ENCODE data around the gene S100A13.
A peak's percentile ranks its signal among the peaks of the same experiment; 100 is the strongest.
"Not testable (repeated sequence)": the region's sequence is repeated elsewhere in the genome, so short reads cannot be mapped to it uniquely, and the experiment has no call there.

S100A13 gene

GRCh38 chr1:153585006-153585405, 42.3 kb downstream of the S100A13 start:
- no peak overlapping the region for H3K4me3 Mint-ChIP-seq
- H3K27ac Mint-ChIP-seq: no peak overlapping the region
- H3K36me3 Mint-ChIP-seq (ENCODE audit: low read depth): no peaks in the 10 kb centered on the region
- ATAC-seq (no peak), DNase-seq (no peak)
- H3K27me3 Mint-ChIP-seq: no peaks in the 10 kb centered on the region
- no peaks in the 10 kb centered on the region for H3K4me1 Mint-ChIP-seq
- H3K9me3 Mint-ChIP-seq: no peaks in the 10 kb centered on the region

- ATAC-seq (no peak), DNase-seq (no peak)
- Mint-ChIP-seq H3K4me3 (no peak overlapping the region), H3K4me1 (no peaks in the 10 kb centered on the region), H3K9me3 (no peaks in the 10 kb centered on the region), H3K36me3 (ENCODE audit: low read depth) (no peaks in the 10 kb centered on the region), H3K27ac (no peak overlapping the region), H3K27me3 (peaks cover 4% of the 10 kb centered on the region)
Observed at GRCh38 chr1:153583976-153584375, 43.3 kb downstream of the S100A13 start.

GRCh38 chr1:153583514-153583913, 43.8 kb downstream of the S100A13 start:
- H3K9me3 Mint-ChIP-seq; ATAC-seq; H3K4me3 Mint-ChIP-seq; H3K27me3 Mint-ChIP-seq; H3K4me1 Mint-ChIP-seq; DNase-seq; H3K27ac Mint-ChIP-seq; H3K36me3 Mint-ChIP-seq (ENCODE audit: low read depth): not testable (repeated sequence)

- not testable (repeated sequence) for H3K36me3 Mint-ChIP-seq (ENCODE audit: low read depth); H3K27ac Mint-ChIP-seq; ATAC-seq; H3K9me3 Mint-ChIP-seq; H3K4me3 Mint-ChIP-seq; DNase-seq; H3K4me1 Mint-ChIP-seq; H3K27me3 Mint-ChIP-seq
Observed at GRCh38 chr1:153582836-153583235, 44.5 kb downstream of the S100A13 start.

- Mint-ChIP-seq H3K36me3 (ENCODE audit: low read depth) (no peaks in the 10 kb centered on the region), H3K4me3 (no peak overlapping the region), H3K27me3 (peaks cover 17% of the 10 kb centered on the region), H3K4me1 (peaks cover 2% of the 10 kb centered on the region), H3K9me3 (no peaks in the 10 kb centered on the region), H3K27ac (no peak overlapping the region)
- DNase-seq (no peak), ATAC-seq (no peak)
Observed at GRCh38 chr1:153578936-153579335, 48.4 kb downstream of the S100A13 start.

DNA sequence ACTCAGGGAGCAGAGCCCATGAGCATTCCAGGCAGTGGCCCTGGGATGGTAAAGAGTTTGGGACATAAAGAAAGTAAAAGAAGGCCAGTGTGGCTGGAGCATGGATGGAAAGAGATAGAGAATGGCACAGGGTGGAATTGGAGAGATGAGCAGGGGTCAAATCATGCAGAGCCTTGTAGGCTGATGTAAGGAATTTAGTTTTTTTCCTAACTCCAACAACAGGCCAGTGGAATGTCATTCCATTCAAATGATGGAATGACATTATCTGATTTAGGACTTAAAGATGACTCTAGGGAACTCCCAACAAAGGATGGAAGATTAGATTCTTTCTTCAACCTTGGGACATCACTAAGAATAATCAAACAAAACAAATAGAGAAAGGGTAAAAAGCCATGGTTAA, 48.8 kb downstream of the S100A13 start:
- H3K4me3 Mint-ChIP-seq: no peak overlapping the region
- no peaks in the 10 kb centered on the region for H3K36me3 Mint-ChIP-seq (ENCODE audit: low read depth)
- ATAC-seq (no peak), DNase-seq (no peak)
- H3K4me1 Mint-ChIP-seq: peaks cover 5% of the 10 kb centered on the region
- H3K27me3 Mint-ChIP-seq: peaks cover 17% of the 10 kb centered on the region
- H3K9me3 Mint-ChIP-seq: no peaks in the 10 kb centered on the region
- no peak overlapping the region for H3K27ac Mint-ChIP-seq

- ATAC-seq: no peak
- peaks cover 14% of the 10 kb centered on the region for H3K4me1 Mint-ChIP-seq
- peaks cover 17% of the 10 kb centered on the region for H3K27me3 Mint-ChIP-seq
- H3K9me3 Mint-ChIP-seq: no peaks in the 10 kb centered on the region
- no peak overlapping the region for H3K4me3 Mint-ChIP-seq
- H3K36me3 Mint-ChIP-seq (ENCODE audit: low read depth): no peaks in the 10 kb centered on the region
- DNase-seq: no peak
- H3K27ac Mint-ChIP-seq: no peak overlapping the region
Observed at GRCh38 chr1:153577624-153578051, 49.7 kb downstream of the S100A13 start.

GRCh38 chr1:153577138-153577537, 50.2 kb downstream of the S100A13 start:
- DNase-seq (no peak), ATAC-seq (no peak)
- Mint-ChIP-seq H3K27me3 (peaks cover 17% of the 10 kb centered on the region), H3K4me1 (peaks cover 19% of the 10 kb centered on the region), H3K27ac (no peak overlapping the region), H3K9me3 (no peaks in the 10 kb centered on the region), H3K36me3 (ENCODE audit: low read depth) (no peaks in the 10 kb centered on the region), H3K4me3 (no peak overlapping the region)

- H3K27ac Mint-ChIP-seq; H3K9me3 Mint-ChIP-seq; H3K4me3 Mint-ChIP-seq; ATAC-seq; H3K36me3 Mint-ChIP-seq (ENCODE audit: low read depth); DNase-seq: not testable (repeated sequence)
- peaks cover 26% of the 10 kb centered on the region for H3K4me1 Mint-ChIP-seq
- H3K27me3 Mint-ChIP-seq: peaks cover 22% of the 10 kb centered on the region
Observed at GRCh38 chr1:153575497-153575896, 51.8 kb downstream of the S100A13 start.

DNA sequence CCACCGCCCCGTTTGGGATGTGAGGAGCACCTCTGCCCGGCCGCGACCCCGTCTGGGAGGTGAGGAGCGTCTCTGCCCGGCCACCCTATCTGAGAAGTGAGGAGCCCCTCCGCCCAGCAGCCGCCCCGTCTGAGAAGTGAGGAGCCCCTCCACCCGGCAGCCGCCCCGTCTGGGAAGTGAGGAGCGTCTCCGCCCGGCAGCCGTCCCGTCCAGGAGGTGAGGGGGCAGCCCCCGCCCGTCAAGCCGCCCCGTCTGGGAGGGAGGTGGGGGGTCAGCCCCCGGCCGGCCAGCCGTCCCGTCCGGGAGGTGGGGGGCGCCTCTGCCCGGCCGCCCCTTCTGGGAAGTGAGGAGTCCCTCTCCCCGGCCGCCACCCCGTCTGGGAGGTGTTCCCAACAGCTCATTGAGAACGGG, 52.2 kb downstream of the S100A13 start:
- H3K4me3 Mint-ChIP-seq; H3K36me3 Mint-ChIP-seq (ENCODE audit: low read depth); H3K27ac Mint-ChIP-seq; H3K9me3 Mint-ChIP-seq; DNase-seq; ATAC-seq: not testable (repeated sequence)
- Mint-ChIP-seq H3K27me3 (peaks cover 24% of the 10 kb centered on the region), H3K4me1 (peaks cover 26% of the 10 kb centered on the region)

DNA sequence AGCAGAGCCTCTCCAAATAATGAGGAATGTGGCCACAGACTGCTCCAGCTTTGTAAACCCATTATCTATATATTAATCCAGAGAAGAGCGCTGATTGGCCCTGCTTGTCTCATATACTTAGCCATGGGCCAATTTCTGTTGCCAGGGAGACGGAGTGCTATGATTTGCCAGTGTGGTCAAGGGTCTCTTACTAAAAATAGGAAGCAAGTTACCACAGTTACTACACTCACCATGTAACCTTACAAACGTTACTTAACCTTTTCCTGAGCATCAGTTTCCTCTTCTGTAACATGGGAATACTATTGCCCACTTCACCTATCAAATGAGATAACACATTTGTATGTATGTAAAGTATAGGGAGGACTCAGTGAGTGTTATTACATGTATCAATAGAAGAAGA, 54.0 kb downstream of the S100A13 start:
- no peak for ATAC-seq
- Mint-ChIP-seq H3K27me3 (peaks cover 22% of the 10 kb centered on the region), H3K36me3 (ENCODE audit: low read depth) (no peaks in the 10 kb centered on the region), H3K9me3 (no peaks in the 10 kb centered on the region), H3K4me1 (peaks cover 37% of the 10 kb centered on the region), H3K27ac (peak overlapping the region; percentile 80), H3K4me3 (no peak overlapping the region)
- DNase-seq: no peak

GRCh38 chr1:153572569-153573015, 54.7 kb downstream of the S100A13 start:
- ATAC-seq (peak; percentile 87), DNase-seq (peak; percentile 59)
- Mint-ChIP-seq H3K27ac (peak overlapping the region; percentile 80), H3K4me1 (peaks cover 45% of the 10 kb centered on the region), H3K9me3 (no peaks in the 10 kb centered on the region), H3K27me3 (peaks cover 16% of the 10 kb centered on the region), H3K4me3 (no peak overlapping the region), H3K36me3 (ENCODE audit: low read depth) (no peaks in the 10 kb centered on the region)

DNA sequence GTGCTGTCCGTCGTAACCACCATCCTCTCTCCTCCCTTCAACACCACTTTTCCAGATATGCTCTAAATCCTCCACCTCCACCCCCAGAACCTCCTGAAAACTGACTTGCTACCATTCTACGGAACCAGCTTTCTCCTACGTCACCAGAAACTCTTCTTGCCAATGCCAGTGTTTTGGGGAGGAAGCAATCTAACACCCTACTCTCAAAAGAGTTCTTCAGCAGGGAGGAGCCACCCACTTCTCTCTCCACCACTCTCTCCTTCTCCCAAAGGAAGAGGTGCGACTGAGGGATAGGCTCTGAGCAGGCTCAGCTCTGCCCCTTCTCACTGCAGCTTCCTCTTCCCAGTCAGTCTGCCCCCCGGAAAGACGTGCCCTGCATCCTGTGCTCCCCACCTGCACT, 55.6 kb downstream of the S100A13 start:
- Mint-ChIP-seq H3K4me1 (peaks cover 52% of the 10 kb centered on the region), H3K36me3 (ENCODE audit: low read depth) (no peaks in the 10 kb centered on the region), H3K4me3 (no peak overlapping the region), H3K27me3 (peaks cover 10% of the 10 kb centered on the region), H3K27ac (peak overlapping the region; percentile 80), H3K9me3 (no peaks in the 10 kb centered on the region)
- no peak for DNase-seq
- ATAC-seq: no peak

GRCh38 chr1:153570874-153571273, 56.4 kb downstream of the S100A13 start:
- Mint-ChIP-seq H3K27me3 (peaks cover 10% of the 10 kb centered on the region), H3K4me1 (peaks cover 59% of the 10 kb centered on the region), H3K36me3 (ENCODE audit: low read depth) (no peaks in the 10 kb centered on the region), H3K4me3 (no peak overlapping the region), H3K27ac (no peak overlapping the region), H3K9me3 (no peaks in the 10 kb centered on the region)
- no peak for ATAC-seq
- DNase-seq: no peak

DNA sequence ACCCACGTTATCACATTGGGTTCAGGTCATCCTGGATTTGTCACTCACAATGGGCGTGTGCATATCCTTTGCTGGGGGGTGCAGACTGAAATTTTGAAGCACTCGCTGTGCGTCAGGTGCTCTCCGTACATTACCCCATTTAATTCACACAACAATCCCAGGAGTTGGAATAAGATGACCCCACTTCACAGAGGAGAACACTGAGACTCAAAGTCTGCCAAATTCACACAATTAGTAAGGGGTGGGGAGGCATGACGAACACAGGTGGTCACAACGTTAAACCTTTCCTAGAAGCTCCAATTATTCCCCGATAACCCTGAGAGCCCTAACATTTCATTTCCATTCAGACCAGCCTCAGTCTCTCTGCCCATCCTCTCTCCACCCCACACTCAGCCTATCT, 57.8 kb downstream of the S100A13 start:
- H3K36me3 Mint-ChIP-seq (ENCODE audit: low read depth): no peaks in the 10 kb centered on the region
- DNase-seq (no peak), ATAC-seq (no peak)
- peaks cover 10% of the 10 kb centered on the region for H3K27me3 Mint-ChIP-seq
- no peaks in the 10 kb centered on the region for H3K9me3 Mint-ChIP-seq
- H3K4me3 Mint-ChIP-seq: no peak overlapping the region
- H3K27ac Mint-ChIP-seq: no peak overlapping the region
- peaks cover 70% of the 10 kb centered on the region for H3K4me1 Mint-ChIP-seq

Measured in activated naive CD8-positive, alpha-beta T cell treated with anti-CD3 and anti-CD28 coated beads, Interleukin-2, amount 50 U/mL, for 24 hours (primary cell).